HG03354 (cell line): ENCODE data around the gene ZNF716.
"Not testable (repeated sequence)": the region's sequence is repeated elsewhere in the genome, so short reads cannot be mapped to it uniquely, and the experiment has no call there.

ENCODE experiments used
- ATAC-seq: cut with Tn5 transposase; IDR thresholded peaks from one replicate; pipeline ENCODE4 v1.9.1; 2021; ENCODE audit warnings: mild to moderate bottlenecking; ENCODE audit not compliant: unreplicated experiment, poor library complexity, severe bottlenecking

ZNF716 gene

GRCh38 chr7:57449904-57450303 lies at the start of gene ZNF716:
Gene ZNF716, plus strand, starts transcription at chr7:57450177. Its CDS starts 112 bp downstream, at chr7:57450289.
- no peak for ATAC-seq

- no peak for ATAC-seq
Measured at GRCh38 chr7:57400531-57401155, 49.3 kb upstream of the ZNF716 start.

GRCh38 chr7:57403051-57403450 lies 46.9 kb upstream of the ZNF716 start:
- ATAC-seq = not testable (repeated sequence)

GRCh38 chr7:57403601-57404342 lies 46.2 kb upstream of the ZNF716 start:
- ATAC-seq = no peak

GRCh38 chr7:57404343-57404966 lies 45.5 kb upstream of the ZNF716 start:
- no peak for ATAC-seq

- ATAC-seq = no peak
Measured at GRCh38 chr7:57404967-57405421, 45.0 kb upstream of the ZNF716 start.

- no peak for ATAC-seq
Measured at GRCh38 chr7:57407125-57407524, 42.9 kb upstream of the ZNF716 start.

- no peak for ATAC-seq
Measured at GRCh38 chr7:57412168-57412567, 37.8 kb upstream of the ZNF716 start.

- no peak for ATAC-seq
Measured at GRCh38 chr7:57412618-57413017, 37.4 kb upstream of the ZNF716 start.

- ATAC-seq = no peak
Measured at GRCh38 chr7:57413529-57414398, 36.2 kb upstream of the ZNF716 start.

GRCh38 chr7:57414415-57414814 lies 35.6 kb upstream of the ZNF716 start:
- ATAC-seq = no peak

- no peak for ATAC-seq
Measured at GRCh38 chr7:57414852-57415251, 35.1 kb upstream of the ZNF716 start.

- ATAC-seq = no peak
Measured at GRCh38 chr7:57415326-57415725, 34.7 kb upstream of the ZNF716 start.

GRCh38 chr7:57415730-57416129 lies 34.2 kb upstream of the ZNF716 start:
- ATAC-seq = no peak

- ATAC-seq = no peak
Measured at GRCh38 chr7:57416601-57417358, 33.2 kb upstream of the ZNF716 start.

- no peak for ATAC-seq
Measured at GRCh38 chr7:57417736-57418135, 32.2 kb upstream of the ZNF716 start.

GRCh38 chr7:57423768-57424167 lies 26.2 kb upstream of the ZNF716 start:
- ATAC-seq = no peak

GRCh38 chr7:57424515-57425238 lies 25.3 kb upstream of the ZNF716 start:
- ATAC-seq = no peak
